H1 (cell line): ENCODE measurements around the gene CNGB1. TPM values are rescaled to one million over a fixed set of nuclear protein-coding genes. Genes with fewer than 3 reads are reported as not detected.

Source experiments
- CTCF ChIA-PET: fragments of 300-600 bp; sonication (Branson Sonifier 250); formaldehyde crosslinking; loops from one replicate; lab custom pipeline; 2021; ENCODE audit not compliant: partially characterized antibody; lab: Charles Lee
- POLR2A ChIA-PET: fragments of 300-600 bp; sonication (Branson Sonifier 250); formaldehyde crosslinking; loops from one replicate; lab custom pipeline; 2021; ENCODE audit warnings: inconsistent platforms; ENCODE audit not compliant: partially characterized antibody; lab: Charles Lee
- DNase-seq, 2 experiments: peaks; one replicate each; pipeline versions ENCODE4 v3.0.0 to v3.0.0-alpha.2; 2010 to 2022; ENCODE audit warnings: low spot score in 2 of 2, low read depth in 1 of 2, mixed read lengths in 1 of 2
- FAIRE-seq: peaks from 2 replicates; lab custom pipeline; 2011; peaks lifted over from hg19 to GRCh38; lab: Jason Lieb, UNC
- H2AFZ ChIP-seq: 2 replicates; pipeline ENCODE4 v1.8.1; 2012; ENCODE audit warnings: low read length, inconsistent platforms
- H2AK5ac ChIP-seq: 2 replicates; pipeline ENCODE4 v1.6.1; 2013; ENCODE audit warnings: low read depth, low read length
- H2BK120ac ChIP-seq: replicated peaks from 2 replicates; pipeline ENCODE3; 2013; ENCODE audit warnings: low read depth, low read length, inconsistent platforms
- H2BK12ac ChIP-seq: 2 replicates; pipeline ENCODE4 v1.6.1; 2013; ENCODE audit warnings: low read depth, low read length
- H2BK15ac ChIP-seq: 2 replicates; pipeline ENCODE4 v1.6.1; 2013; ENCODE audit warnings: low read length
- H2BK20ac ChIP-seq: 2 replicates; pipeline ENCODE4 v1.6.1; 2013; ENCODE audit warnings: low read length
- H2BK5ac ChIP-seq: 2 replicates; pipeline ENCODE4 v1.6.1; 2013; ENCODE audit warnings: low read depth, low read length
- H3K14ac ChIP-seq: 2 replicates; pipeline ENCODE4 v1.6.1; 2013; ENCODE audit warnings: inconsistent platforms; ENCODE audit not compliant: insufficient read length
- H3K18ac ChIP-seq: 2 replicates; pipeline ENCODE4 v1.6.1; 2013; ENCODE audit warnings: low read length; ENCODE audit errors: extremely low read depth
- H3K23ac ChIP-seq: 2 replicates; pipeline ENCODE4 v1.6.1; 2013; ENCODE audit warnings: inconsistent platforms; ENCODE audit not compliant: insufficient read length
- H3K23me2 ChIP-seq: 2 replicates; pipeline ENCODE4 v1.6.1; 2013; ENCODE audit warnings: low read depth, low read length
- H3K27ac ChIP-seq: 2 replicates; pipeline ENCODE4 v1.6.1; 2011; ENCODE audit warnings: low read depth, low read length, inconsistent platforms
- H3K27me3 ChIP-seq, 4 experiments: replicated peaks in 1 of 4; 1 replicate in 1 of 4; 2 replicates in 3 of 4; pipeline versions ENCODE4 v1.6.1 to v1.8.1; 2011 to 2013; ENCODE audit warnings: low read length in 3 of 4, mild to moderate bottlenecking in 3 of 4, inconsistent platforms in 2 of 4, mixed read lengths in 2 of 4, moderate library complexity in 1 of 4; ENCODE audit not compliant: control insufficient read depth in 3 of 4, insufficient read depth in 3 of 4; ENCODE audit errors: extremely low read depth in 1 of 4
- H3K36me3 ChIP-seq, 4 experiments: 2 replicates each; pipeline versions ENCODE4 v1.6.1 to v1.8.1; 2011 to 2013; ENCODE audit warnings: mild to moderate bottlenecking in 4 of 4, low read length in 3 of 4, moderate library complexity in 2 of 4, control low read depth in 1 of 4, inconsistent platforms in 1 of 4; ENCODE audit not compliant: insufficient read depth in 4 of 4, control insufficient read depth in 2 of 4
- H3K4ac ChIP-seq: replicated peaks from 2 replicates; pipeline ENCODE3; 2013; ENCODE audit warnings: low read length, low read depth, mixed read lengths, inconsistent platforms; ENCODE audit not compliant: insufficient read length
- H3K4me1 ChIP-seq, 4 experiments: replicated peaks in 1 of 4; 1 replicate in 1 of 4; 2 replicates in 3 of 4; pipeline versions ENCODE4 v1.6.1 to v1.8.1; 2011 to 2013; ENCODE audit warnings: low read length in 3 of 4, inconsistent platforms in 2 of 4, mixed read lengths in 1 of 4; ENCODE audit not compliant: insufficient read depth in 4 of 4, control insufficient read depth in 3 of 4
- H3K4me2 ChIP-seq, 2 experiments: 2 replicates each; pipeline versions ENCODE4 v1.6.1 to v1.8.1; 2011 to 2013; ENCODE audit warnings: low read depth in 2 of 2, low read length in 2 of 2, control low read depth in 1 of 2, inconsistent platforms in 1 of 2, mild to moderate bottlenecking in 1 of 2; ENCODE audit not compliant: insufficient read depth in 1 of 2
- H3K4me3 ChIP-seq, 4 experiments: fragments of 200-600, 300-600 bp in 1 of 4; sonication (generic), shearing (Covaris generic), sonication (Bioruptor Twin) in 1 of 4; 2 replicates each; pipeline versions ENCODE4 v1.5.1 to v1.8.1; 2011 to 2016; ENCODE audit warnings: low read length in 4 of 4, low read depth in 3 of 4, control low read depth in 2 of 4, inconsistent platforms in 2 of 4, mild to moderate bottlenecking in 2 of 4, mixed read lengths in 1 of 4, moderate library complexity in 1 of 4; ENCODE audit not compliant: insufficient read depth in 2 of 4; ENCODE audit errors: extremely low read depth in 1 of 4
- H3K56ac ChIP-seq: replicated peaks from 2 replicates; pipeline ENCODE3; 2013; ENCODE audit warnings: low read depth, mild to moderate bottlenecking, mixed read lengths, low read length, inconsistent platforms; ENCODE audit not compliant: insufficient read length
- H3K79me1 ChIP-seq: 2 replicates; pipeline ENCODE4 v1.6.1; 2013; ENCODE audit warnings: low read depth, low read length, control low read depth
- H3K79me2 ChIP-seq, 2 experiments: 2 replicates each; pipeline versions ENCODE4 v1.6.1 to v1.8.1; 2012 to 2013; ENCODE audit warnings: low read length in 2 of 2, mild to moderate bottlenecking in 2 of 2, inconsistent platforms in 1 of 2; ENCODE audit not compliant: insufficient read depth in 2 of 2, control insufficient read depth in 1 of 2
- H3K9ac ChIP-seq, 4 experiments: replicated peaks in 1 of 4; 1 replicate in 1 of 4; 2 replicates in 3 of 4; pipeline versions ENCODE4 v1.6.1 to v1.8.1; 2011 to 2013; ENCODE audit warnings: low read depth in 3 of 4, low read length in 3 of 4, control low read depth in 2 of 4, mild to moderate bottlenecking in 2 of 4, moderate library complexity in 2 of 4, inconsistent platforms in 1 of 4; ENCODE audit errors: extremely low read depth in 1 of 4
- H3K9me3 ChIP-seq, 2 experiments: 2 replicates each; pipeline versions ENCODE4 v1.6.1 to v1.8.1; 2012 to 2013; ENCODE audit warnings: mild to moderate bottlenecking in 2 of 2, moderate library complexity in 2 of 2, control low read depth in 1 of 2, inconsistent platforms in 1 of 2, low read depth in 1 of 2, low read length in 1 of 2, mixed read lengths in 1 of 2; ENCODE audit not compliant: insufficient read depth in 2 of 2
- H4K20me1 ChIP-seq, 2 experiments: replicated peaks in 1 of 2; 2 replicates each; pipeline versions ENCODE3 to v1.8.1; 2011 to 2013; ENCODE audit warnings: inconsistent platforms in 2 of 2, low read length in 2 of 2, mild to moderate bottlenecking in 1 of 2; ENCODE audit not compliant: insufficient read depth in 2 of 2, control insufficient read depth in 1 of 2
- H4K5ac ChIP-seq: 2 replicates; pipeline ENCODE4 v1.6.1; 2013; ENCODE audit warnings: low read length, low read depth, mixed read lengths, inconsistent platforms; ENCODE audit not compliant: insufficient read length
- H4K8ac ChIP-seq: 2 replicates; pipeline ENCODE4 v1.8.0; 2013; ENCODE audit warnings: mild to moderate bottlenecking, moderate library complexity, low read length, inconsistent platforms; ENCODE audit not compliant: insufficient read depth; ENCODE audit errors: extremely low read depth
- H4K91ac ChIP-seq: replicated peaks from 2 replicates; pipeline ENCODE3; 2013; ENCODE audit warnings: low read length, mixed read lengths, inconsistent platforms; ENCODE audit not compliant: insufficient read length
- ASH2L ChIP-seq: fragments of 200-600, 300-600 bp; sonication (generic); IDR thresholded peaks from one replicate; pipeline ENCODE4 v1.7.1; 2017; ENCODE audit warnings: low read length
- CBX8 ChIP-seq: fragments of 300-800, 300-1000 bp; sonication (generic); IDR thresholded peaks from 2 replicates; pipeline ENCODE4 v1.7.1; 2016; ENCODE audit warnings: low read depth, low read length, borderline replicate concordance
- E2F6 ChIP-seq: IDR thresholded peaks from 2 replicates; pipeline ENCODE4 v1.6.1; 2012; ENCODE audit warnings: inconsistent platforms
- EP300 ChIP-seq, 2 experiments: IDR thresholded peaks; 1 replicate in 1 of 2; 2 replicates in 1 of 2; pipeline ENCODE4 v1.6.1; 2011 to 2012; ENCODE audit warnings: low read depth in 2 of 2, low read length in 2 of 2, mild to moderate bottlenecking in 2 of 2, borderline replicate concordance in 1 of 2, inconsistent platforms in 1 of 2, moderate library complexity in 1 of 2
- HDAC2 ChIP-seq, 2 experiments: fragments of 300-600 bp in 1 of 2; sonication (generic) in 1 of 2; IDR thresholded peaks; 2 replicates each; pipeline ENCODE4 v1.6.1; 2011 to 2012; ENCODE audit warnings: low read depth in 2 of 2, low read length in 2 of 2, mild to moderate bottlenecking in 2 of 2, moderate library complexity in 2 of 2, borderline replicate concordance in 1 of 2, inconsistent platforms in 1 of 2
- POLR2A ChIP-seq, 2 experiments: IDR thresholded peaks; 1 replicate in 1 of 2; 2 replicates in 1 of 2; pipeline ENCODE4 v1.6.1; 2011; ENCODE audit warnings: low read depth in 2 of 2, low read length in 2 of 2, mild to moderate bottlenecking in 2 of 2; ENCODE audit errors: control extremely low read depth in 1 of 2
- SP2 ChIP-seq: IDR thresholded peaks from 2 replicates; pipeline ENCODE4 v1.6.1; 2012; ENCODE audit warnings: mild to moderate bottlenecking, low read length, inconsistent platforms
- SUZ12 ChIP-seq: fragments of 200-600 bp; sonication (generic); IDR thresholded peaks from 2 replicates; pipeline ENCODE4 v1.6.1; 2012; ENCODE audit warnings: mild to moderate bottlenecking, inconsistent platforms, low read length, moderate library complexity, mixed read lengths
- ZNF274 ChIP-seq: IDR thresholded peaks from 2 replicates; pipeline ENCODE4 v1.7.0; 2012; ENCODE audit warnings: low read length, borderline replicate concordance; ENCODE audit errors: extremely low read depth
- WGBS, 2 experiments: shearing (Covaris generic) in 1 of 2; methylation state at CpG; one replicate each; pipeline versions ENCODE4 v1.1.6 to v1.1.7; 2013 to 2015; ENCODE audit warnings: low lambda C conversion rate in 2 of 2, mixed read lengths in 2 of 2, inconsistent platforms in 1 of 2, low coverage in 1 of 2, missing lambda C conversion rate in 1 of 2; ENCODE audit not compliant: insufficient replicate concordance in 2 of 2, insufficient coverage in 1 of 2, insufficient read length in 1 of 2; ENCODE audit errors: extremely low coverage in 1 of 2, missing lambda C conversion rate in 1 of 2; 5-methylcytosine and 5-hydroxymethylcytosine counted together
- polyA plus RNA-seq, 7 experiments: library from polyadenylated mRNA; depleted of rRNA in 3 of 7; stranded (reverse) in 5 of 7; unstranded in 2 of 7; fragments of >200 nt in 5 of 7; fragments of 200-250 nt in 2 of 7; gene quantifications; 1 replicate in 5 of 7; 2 replicates in 1 of 7; 4 replicates in 1 of 7; pipeline versions ENCODE4 v1.2.1 to v1.2.3, GENCODE V29; 2011 to 2013; ENCODE audit warnings: missing spikeins in 2 of 7, mixed read lengths in 2 of 7
- total RNA-seq: library from RNA; stranded (reverse); fragmentation: NEBNext Ultra II Directional; extraction: Animal tissue kit (Norgen Biotek cat#: 25700); gene quantifications from 2 replicates; pipeline ENCODE4 v1.2.1, GENCODE V29; 2021

CNGB1 gene
- total and polyA plus RNA-seq, 2 of the 8 experiments (the other 6 are each of a cell fraction or from before 2014, with no cell fraction given), result not detected

GRCh38 chr16:57875347-57875746 lies 95.6 kb downstream of the CNGB1 start:
- no peak overlapping the region for H3K4me3 ChIP-seq
- no peaks in the 10 kb centered on the region; the same call in 1 of the 2 replicates for H3K23me2 ChIP-seq
- no peaks in the 10 kb centered on the region; a peak in 1 of 4 replicates for H3K9me3 ChIP-seq
- H3K9ac ChIP-seq, result no peak overlapping the region; a peak in 1 of 7 replicates
- CTCF ChIA-PET, result interaction anchor here (1.4 kb wide), 1 partner anchor 13 kb away, joined by 6 read pairs; no protein-coding TSS in a partner anchor
- no peak overlapping the region for H3K56ac ChIP-seq
- H2BK15ac ChIP-seq, result no peak overlapping the region
- no peak for FAIRE-seq
- no peak overlapping the region for H2AK5ac ChIP-seq
- H3K23ac ChIP-seq, result no peak overlapping the region
- H3K4me1 ChIP-seq, result peaks cover 0 to 6% (median 3%) of the 10 kb centered on the region in 4 experiments; a peak in 3 of 7 replicates
- no peak overlapping the region for H2BK20ac ChIP-seq
- H2AFZ ChIP-seq, result no peak overlapping the region
- POLR2A ChIA-PET, result no interaction called here
- H4K20me1 ChIP-seq, result no peaks in the 10 kb centered on the region
- H4K5ac ChIP-seq, result no peak overlapping the region
- no peaks in the 10 kb centered on the region for H3K27me3 ChIP-seq
- H4K8ac ChIP-seq, result no peak overlapping the region
- H3K14ac ChIP-seq, result no peak overlapping the region
- H3K27ac ChIP-seq, result no peak overlapping the region
- no peaks in the 10 kb centered on the region for H3K79me2 ChIP-seq
- no peak overlapping the region for H2BK5ac ChIP-seq
- no peak overlapping the region for H3K4ac ChIP-seq
- no peaks in the 10 kb centered on the region for H3K36me3 ChIP-seq
- TF ChIP-seq ASH2L (no peak), POLR2A (IDR thresholded peaks at IDR 0.05; ENCODE audit: control extremely low read depth in 1 of 2, low read depth in 2 of 2, low read length in 2 of 2) (no peak), SUZ12 (no peak), EP300 (IDR thresholded peaks at IDR 0.05; ENCODE audit: borderline replicate concordance in 1 of 2, low read depth in 2 of 2, low read length in 2 of 2) (no peak), E2F6 (no peak), SP2 (no peak), HDAC2 (IDR thresholded peaks at IDR 0.05; ENCODE audit: borderline replicate concordance in 1 of 2, low read depth in 2 of 2, low read length in 2 of 2) (no peak), ZNF274 (no peak), CBX8 (no peak)
- H2BK120ac ChIP-seq, result no peak overlapping the region
- DNase-seq, result no peak
- WGBS, 2 experiments, result 82% methylated on average over 5 of the region's 5 CpGs; no CpG with 5 or more reads in 1 of the 2 experiments
- no peak overlapping the region for H3K4me2 ChIP-seq
- no peak overlapping the region for H2BK12ac ChIP-seq
- H4K91ac ChIP-seq, result peak overlapping the region; percentile 25
- no peaks in the 10 kb centered on the region for H3K79me1 ChIP-seq
- no peak overlapping the region for H3K18ac ChIP-seq
